Left ventricle myocardium inferior (tissue), 1 donor: ENCODE data around the gene NBEA. TPM values are rescaled to one million over a fixed set of nuclear protein-coding genes. Genes with fewer than 3 reads are reported as not detected.
"Not testable (repeated sequence)": the region's sequence is repeated elsewhere in the genome, so short reads cannot be mapped to it uniquely, and the experiment has no call there.

ENCODE experiments used
- DNase-seq: peaks from one replicate; pipeline ENCODE4 v3.0.0-alpha.2; 2020
- H3K27ac ChIP-seq: fragments of 200-600 bp; replicated peaks from 2 replicates; pipeline ENCODE4 v1.8.0; 2021
- H3K27me3 ChIP-seq: fragments of 200-600 bp; 2 replicates; pipeline ENCODE4 v1.8.0; 2021; ENCODE audit warnings: low read depth
- H3K36me3 ChIP-seq: fragments of 200-600 bp; 2 replicates; pipeline ENCODE4 v1.8.0; 2021
- H3K4me1 ChIP-seq: fragments of 200-600 bp; 2 replicates; pipeline ENCODE4 v1.8.0; 2021
- H3K4me3 ChIP-seq: fragments of 200-600 bp; 2 replicates; pipeline ENCODE4 v1.8.0; 2021; ENCODE audit warnings: mild to moderate bottlenecking, moderate library complexity
- H3K9me3 ChIP-seq: fragments of 200-600 bp; replicated peaks from 2 replicates; pipeline ENCODE4 v1.8.0; 2021
- CTCF ChIP-seq: fragments of 200-600 bp; IDR thresholded peaks from 2 replicates; pipeline ENCODE4 v1.8.0; 2021; ENCODE audit warnings: antibody characterized with exemption, mild to moderate bottlenecking, borderline replicate concordance
- intact Hi-C: fragments of 100-400 bp; cut with micrococcal nuclease; formaldehyde crosslinking; loops from one replicate; pipeline ENCODE4 v1.11.0; 2022
- total RNA-seq: library from RNA; stranded (reverse); fragmentation: NEBNext Ultra II Directional; extraction: Animal tissue kit (Norgen Biotek cat#: 25700); gene quantifications from one replicate; pipeline ENCODE4 v1.2.1, GENCODE V29; 2021
- donor health status: DM: no; HTN: yes; CAD: no; lungs with severe emphysema.

NBEA gene
- total RNA-seq, 1 donor from 2014 or later, result 21.0 TPM

- Histone ChIP-seq H3K27me3 (no peaks in the 10 kb centered on the region), H3K27ac (no peak overlapping the region), H3K4me3 (no peak overlapping the region), H3K9me3 (peaks cover 5% of the 10 kb centered on the region), H3K4me1 (peaks cover 14% of the 10 kb centered on the region), H3K36me3 (no peaks in the 10 kb centered on the region)
- DNase-seq, result no peak
- intact Hi-C loops, result no loop called here
- TF ChIP-seq CTCF, result no peak
These were observed 445.7 kb downstream of the NBEA start for GRCh38 chr13:35387682-35388250.

GRCh38 chr13:35388441-35389355 lies 446.6 kb downstream of the NBEA start:
- no peak for DNase-seq
- H3K27me3 ChIP-seq, result no peaks in the 10 kb centered on the region
- peak overlapping the region; percentile 24 for H3K4me3 ChIP-seq
- intact Hi-C loops, result no loop called here
- peak overlapping the region; percentile 25 for H3K27ac ChIP-seq
- peaks cover 5% of the 10 kb centered on the region for H3K9me3 ChIP-seq
- TF ChIP-seq CTCF, result no peak
- no peaks in the 10 kb centered on the region for H3K36me3 ChIP-seq
- H3K4me1 ChIP-seq, result peaks cover 17% of the 10 kb centered on the region

- Histone ChIP-seq H3K9me3 (peaks cover 4% of the 10 kb centered on the region), H3K4me1 (peaks cover 17% of the 10 kb centered on the region), H3K4me3 (no peak overlapping the region), H3K27me3 (no peaks in the 10 kb centered on the region), H3K36me3 (no peaks in the 10 kb centered on the region), H3K27ac (no peak overlapping the region)
- no peak for TF ChIP-seq CTCF
- no peak for DNase-seq
- intact Hi-C loops, result no loop called here
These were observed 447.5 kb downstream of the NBEA start for GRCh38 chr13:35389535-35389934.

- TF ChIP-seq CTCF, result no peak
- Histone ChIP-seq H3K27me3 (no peaks in the 10 kb centered on the region), H3K9me3 (peaks cover under 1% of the 10 kb centered on the region), H3K4me1 (peaks cover 17% of the 10 kb centered on the region), H3K36me3 (no peaks in the 10 kb centered on the region), H3K27ac (no peak overlapping the region), H3K4me3 (no peak overlapping the region)
- DNase-seq, result no peak
- intact Hi-C loops, result no loop called here
These were observed 450.7 kb downstream of the NBEA start for GRCh38 chr13:35392768-35393167.

- H3K36me3 ChIP-seq, result no peaks in the 10 kb centered on the region
- intact Hi-C loops, result no loop called here
These were observed 451.8 kb downstream of the NBEA start for GRCh38 chr13:35393886-35394285.

GRCh38 chr13:35408285-35408684 lies 466.2 kb downstream of the NBEA start:
- DNase-seq, H3K27ac ChIP-seq, H3K4me1 ChIP-seq, intact Hi-C loops, H3K4me3 ChIP-seq, H3K27me3 ChIP-seq, H3K36me3 ChIP-seq, H3K9me3 ChIP-seq: not testable (repeated sequence)

More at GRCh38 chr13:35393886-35394285, 451.8 kb downstream of the NBEA start:
- Histone ChIP-seq H3K27ac (no peak overlapping the region), H3K4me3 (no peak overlapping the region), H3K4me1 (peaks cover 17% of the 10 kb centered on the region), H3K27me3 (no peaks in the 10 kb centered on the region), H3K9me3 (peaks cover 11% of the 10 kb centered on the region)
- no peak for DNase-seq
- TF ChIP-seq CTCF, result no peak
